GM12801 (cell line): ENCODE results near the gene CXXC5.

Experiments used
- TF ChIP-seq, protein P1 (sequence below): IDR thresholded peaks from one replicate; pipeline ENCODE4 v1.5.1; 2011; ENCODE audit warnings: control low read depth; ENCODE audit not compliant: insufficient read length; ENCODE audit errors: extremely low read depth

The CXXC5 gene

DNA sequence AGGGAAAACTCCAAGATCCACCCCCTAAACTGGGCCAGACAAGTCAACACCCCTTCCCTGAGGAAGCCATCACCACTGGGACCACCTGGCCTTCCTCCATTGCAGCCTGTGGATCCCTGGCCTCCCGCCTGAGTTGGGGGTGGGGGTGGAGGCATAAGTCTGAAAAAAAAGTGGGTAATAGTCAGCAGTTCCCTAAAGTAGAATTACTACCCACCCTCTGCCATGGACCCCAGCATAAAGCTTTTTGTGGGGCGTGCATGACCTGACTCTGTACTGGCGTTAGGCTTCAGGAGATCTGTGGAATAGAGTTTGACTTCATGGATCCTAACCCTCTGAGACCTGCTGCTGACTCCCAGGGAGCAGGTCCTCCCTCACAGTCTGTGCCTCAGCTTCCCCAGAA is 2.0 kb upstream of the CXXC5 start:
- TF ChIP-seq, protein P1, sequence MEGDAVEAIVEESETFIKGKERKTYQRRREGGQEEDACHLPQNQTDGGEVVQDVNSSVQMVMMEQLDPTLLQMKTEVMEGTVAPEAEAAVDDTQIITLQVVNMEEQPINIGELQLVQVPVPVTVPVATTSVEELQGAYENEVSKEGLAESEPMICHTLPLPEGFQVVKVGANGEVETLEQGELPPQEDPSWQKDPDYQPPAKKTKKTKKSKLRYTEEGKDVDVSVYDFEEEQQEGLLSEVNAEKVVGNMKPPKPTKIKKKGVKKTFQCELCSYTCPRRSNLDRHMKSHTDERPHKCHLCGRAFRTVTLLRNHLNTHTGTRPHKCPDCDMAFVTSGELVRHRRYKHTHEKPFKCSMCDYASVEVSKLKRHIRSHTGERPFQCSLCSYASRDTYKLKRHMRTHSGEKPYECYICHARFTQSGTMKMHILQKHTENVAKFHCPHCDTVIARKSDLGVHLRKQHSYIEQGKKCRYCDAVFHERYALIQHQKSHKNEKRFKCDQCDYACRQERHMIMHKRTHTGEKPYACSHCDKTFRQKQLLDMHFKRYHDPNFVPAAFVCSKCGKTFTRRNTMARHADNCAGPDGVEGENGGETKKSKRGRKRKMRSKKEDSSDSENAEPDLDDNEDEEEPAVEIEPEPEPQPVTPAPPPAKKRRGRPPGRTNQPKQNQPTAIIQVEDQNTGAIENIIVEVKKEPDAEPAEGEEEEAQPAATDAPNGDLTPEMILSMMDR, result no peak

DNA sequence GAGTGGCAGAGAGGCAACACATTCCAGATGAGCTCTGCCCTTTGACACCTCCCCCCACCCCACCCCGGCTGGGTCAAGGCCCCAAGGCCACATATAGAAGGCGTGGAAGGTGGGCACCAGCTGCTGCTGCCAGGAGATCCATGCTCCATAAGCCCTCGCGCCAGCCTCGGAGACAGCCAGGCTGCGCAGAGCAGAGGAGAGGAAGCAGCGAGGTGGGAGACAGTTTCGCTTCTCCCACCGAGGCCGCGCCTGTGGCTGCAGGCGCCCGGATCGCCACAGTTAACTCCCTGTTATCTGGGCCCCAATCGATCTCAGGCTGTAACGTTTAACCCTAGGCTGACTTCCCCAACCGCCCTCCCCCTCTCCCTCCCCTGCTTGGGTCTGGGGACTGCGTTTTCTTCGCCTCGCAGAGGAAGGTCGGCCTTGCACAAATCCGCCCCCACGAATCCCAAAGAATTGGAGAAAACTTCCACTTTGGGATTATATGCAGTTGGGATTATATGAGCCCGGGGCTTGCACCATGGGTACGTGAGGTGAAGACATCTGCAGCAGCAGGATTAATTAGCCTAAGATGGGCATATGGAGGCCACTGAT is 1.1 kb upstream of the CXXC5 start:
- TF ChIP-seq, protein P1, result no peak

DNA sequence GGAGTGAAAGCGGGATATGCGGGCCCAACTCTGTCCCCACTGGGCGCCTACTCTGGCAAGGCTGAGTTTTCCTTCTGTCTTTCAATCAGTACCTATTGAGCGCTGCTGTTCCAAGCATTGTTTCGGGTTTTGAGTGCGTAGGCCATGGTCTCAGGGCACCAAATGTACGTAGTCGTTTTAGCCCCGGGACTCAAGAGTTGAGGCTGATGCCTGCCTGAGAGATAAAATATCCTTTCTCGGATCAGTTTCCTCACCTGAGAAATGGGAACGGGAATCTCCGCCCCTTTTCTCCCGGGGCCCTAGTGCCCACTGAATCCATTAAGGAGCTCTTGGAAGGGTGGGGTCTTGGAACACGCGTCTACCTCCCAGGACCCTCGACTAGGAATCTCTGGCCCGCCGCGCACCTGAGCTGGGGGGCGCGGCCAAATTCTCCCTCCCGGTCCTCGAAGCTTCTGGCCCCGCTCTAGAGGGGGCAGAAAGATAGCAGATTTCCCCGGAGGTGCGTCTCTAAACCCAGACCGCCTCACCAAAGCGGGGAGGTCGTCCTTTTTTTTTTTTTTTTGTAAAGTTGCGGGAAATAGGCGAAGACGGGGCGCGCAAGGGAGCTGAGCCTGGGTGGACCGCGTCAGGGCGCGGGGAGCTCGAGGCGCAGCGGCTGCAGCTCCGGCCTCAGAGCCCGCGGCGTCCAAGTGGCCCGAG is 494 bp upstream of the CXXC5 start:
- TF ChIP-seq, protein P1, result no peak

DNA sequence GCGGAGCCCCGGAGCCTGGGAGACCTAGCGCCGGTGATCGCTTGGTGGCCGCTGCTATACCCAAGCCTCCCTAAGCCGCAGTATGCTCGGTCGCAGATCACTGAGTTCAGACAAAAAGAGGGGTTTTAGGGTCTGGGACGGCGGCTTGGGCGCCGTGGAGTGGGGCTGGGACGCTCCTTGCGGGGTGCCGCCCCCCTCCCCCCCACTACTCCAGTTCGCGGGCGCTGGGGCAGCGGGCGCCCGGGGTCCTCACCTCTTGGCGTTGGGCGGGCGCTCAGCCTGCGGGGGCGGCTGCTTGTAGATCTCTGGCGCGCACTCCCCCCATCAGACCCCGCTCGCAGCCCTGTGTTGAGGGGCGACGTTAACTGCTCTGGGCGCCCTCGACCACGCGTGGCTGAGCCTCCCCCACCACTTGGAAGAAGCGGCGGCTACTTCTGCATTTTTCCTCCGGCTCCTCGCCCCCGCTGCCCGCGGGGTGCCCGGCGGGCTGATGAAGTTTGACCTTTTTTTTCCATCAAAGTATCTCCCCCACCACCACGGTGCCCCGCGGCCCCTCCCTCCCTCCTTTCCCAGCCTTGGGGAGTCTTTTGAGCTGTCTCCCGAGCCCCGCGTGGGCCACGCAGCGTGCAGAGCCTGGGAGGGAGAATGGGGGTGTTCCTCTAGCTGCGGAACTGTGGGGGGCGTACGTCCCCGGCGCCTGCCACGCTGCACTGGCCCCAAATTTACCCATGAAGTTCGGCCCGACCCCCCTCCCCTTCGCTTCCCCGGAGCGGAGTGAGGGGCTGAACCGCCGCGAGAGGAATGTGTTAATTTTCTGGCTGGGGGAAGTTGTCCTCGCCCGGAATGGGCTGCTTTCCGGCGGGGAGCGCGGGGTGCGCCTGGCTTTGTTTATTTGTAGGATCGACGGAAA is 1.2 kb downstream of the CXXC5 start:
- TF ChIP-seq, protein P1, result no peak

DNA sequence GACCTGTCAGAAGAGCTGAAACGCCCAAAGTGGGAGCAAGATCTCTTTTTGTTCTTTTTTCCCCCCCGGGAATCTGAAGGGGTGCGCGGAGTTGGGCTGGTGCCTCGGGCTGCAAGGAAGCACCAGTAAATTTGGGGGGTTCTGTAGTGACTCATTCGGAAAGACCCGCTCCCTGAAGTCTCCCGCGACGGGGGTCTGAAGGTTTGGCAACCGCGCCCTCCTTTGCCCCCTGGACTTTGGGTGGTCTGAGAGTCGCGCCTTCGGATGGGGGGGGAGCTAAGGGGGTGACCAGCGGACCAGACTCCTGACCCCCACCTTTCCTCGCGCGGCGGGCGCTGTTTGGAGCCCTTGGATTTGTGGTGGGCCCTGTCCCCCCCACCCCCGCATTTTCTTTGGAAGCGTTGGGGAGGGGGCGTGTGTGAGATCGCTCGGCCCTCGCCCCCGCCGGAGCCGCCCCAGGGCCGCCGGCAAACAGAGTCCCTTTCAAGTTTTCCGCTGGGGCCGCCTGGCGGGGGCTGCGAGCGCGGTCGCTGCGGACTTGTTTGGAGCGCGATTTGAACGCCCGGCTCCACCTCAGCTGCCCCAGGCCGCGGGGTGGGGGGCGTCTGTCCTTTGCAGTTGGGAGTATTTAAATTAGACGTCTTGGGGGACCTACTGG is 2.0 kb downstream of the CXXC5 start:
- TF ChIP-seq, protein P1, result no peak

DNA sequence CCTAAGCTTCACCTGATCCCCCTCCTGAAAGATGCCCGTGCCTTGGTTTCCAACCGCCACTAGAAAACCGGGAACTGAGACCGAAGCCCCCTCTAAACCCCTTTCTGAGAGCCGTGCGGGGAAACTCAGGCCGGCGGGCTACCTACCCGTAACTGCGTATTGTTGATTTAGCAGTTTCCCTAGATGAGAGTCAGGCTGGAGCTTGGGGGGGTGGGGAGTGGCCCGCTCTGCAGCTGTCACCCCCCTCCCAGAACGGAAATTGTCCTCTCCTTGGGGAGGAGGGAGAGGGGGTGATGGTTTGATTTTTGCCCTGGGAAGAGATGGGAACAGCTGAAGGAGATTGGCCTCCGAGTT is 2.5 kb downstream of the CXXC5 start:
- TF ChIP-seq, protein P1, result no peak
